Hepatocyte (in vitro differentiated cells): Measurements from ENCODE around the gene HM13. TPM values are rescaled to one million over a fixed set of nuclear protein-coding genes. Genes with fewer than 3 reads are reported as not detected.

Source experiments
- DNase-seq: peaks from one replicate; pipeline ENCODE4 v3.0.0-alpha.2; 2016; ENCODE audit warnings: low spot score
- H2AFZ ChIP-seq: fragments of 200-600 bp; sonication (generic); 2 replicates; pipeline ENCODE4 v1.6.0; 2016; ENCODE audit warnings: antibody characterized with exemption, mild to moderate bottlenecking
- H3K27ac ChIP-seq: fragments of 200-600 bp; sonication (generic); 2 replicates; pipeline ENCODE4 v1.5.1; 2016; ENCODE audit warnings: mild to moderate bottlenecking
- H3K27me3 ChIP-seq: fragments of 200-600 bp; sonication (generic); 2 replicates; pipeline ENCODE4 v1.6.1; 2016
- H3K36me3 ChIP-seq: fragments of 200-600 bp; sonication (generic); replicated peaks from 2 replicates; pipeline ENCODE4 v1.5.1; 2016; ENCODE audit warnings: low read depth; ENCODE audit not compliant: insufficient read depth
- H3K4me1 ChIP-seq: fragments of 200-600 bp; sonication (generic); 2 replicates; pipeline ENCODE4 v1.5.1; 2016; ENCODE audit warnings: mild to moderate bottlenecking, moderate library complexity; ENCODE audit not compliant: insufficient read depth
- H3K4me2 ChIP-seq: fragments of 200-600 bp; sonication (generic); 2 replicates; pipeline ENCODE4 v1.6.0; 2016
- H3K4me3 ChIP-seq: fragments of 200-600 bp; sonication (generic); 2 replicates; pipeline ENCODE4 v1.5.1; 2016; ENCODE audit warnings: mild to moderate bottlenecking
- H3K79me2 ChIP-seq: fragments of 200-600 bp; sonication (generic); 2 replicates; pipeline ENCODE4 v1.6.0; 2017; ENCODE audit warnings: mild to moderate bottlenecking
- H3K9me2 ChIP-seq: fragments of 200-600 bp; sonication (generic); replicated peaks from 2 replicates; pipeline ENCODE4 v1.6.0; 2017; ENCODE audit warnings: mild to moderate bottlenecking; ENCODE audit not compliant: insufficient read depth
- H3K9me3 ChIP-seq: fragments of 200-600 bp; sonication (generic); 2 replicates; pipeline ENCODE4 v1.5.1; 2016; ENCODE audit warnings: low read depth, mild to moderate bottlenecking
- H4K20me1 ChIP-seq: fragments of 200-600 bp; sonication (generic); 2 replicates; pipeline ENCODE4 v1.6.0; 2016; ENCODE audit warnings: mild to moderate bottlenecking; ENCODE audit not compliant: insufficient read depth, poor library complexity, severe bottlenecking
- CTCF ChIP-seq: fragments of 200-600 bp; sonication (generic); IDR thresholded peaks from 2 replicates; pipeline ENCODE4 v1.5.1; 2016; ENCODE audit warnings: antibody characterized with exemption, mild to moderate bottlenecking; ENCODE audit not compliant: poor library complexity
- EZH2 ChIP-seq: fragments of 200-600 bp; sonication (generic); IDR thresholded peaks from 2 replicates; pipeline ENCODE4 v1.6.1; 2016; ENCODE audit warnings: antibody characterized with exemption, mild to moderate bottlenecking, borderline replicate concordance
- EZH2phosphoT487 ChIP-seq: fragments of 200-600 bp; sonication (generic); IDR thresholded peaks from one replicate; pipeline ENCODE4 v1.6.1; 2018; ENCODE audit warnings: antibody characterized with exemption, mild to moderate bottlenecking, low read depth, moderate library complexity; ENCODE audit not compliant: unreplicated experiment, severe bottlenecking
- WGBS: methylation state at CpG from one replicate; pipeline ENCODE4 v1.1.6; 2016; ENCODE audit warnings: low lambda C conversion rate; ENCODE audit errors: missing lambda C conversion rate; 5-methylcytosine and 5-hydroxymethylcytosine counted together
- polyA plus RNA-seq: library from polyadenylated mRNA; unstranded; fragments of >200 nt; fragmentation: Nextera tagmentation; extraction: Ambion mirVana; gene quantifications from 2 replicates; pipeline ENCODE4 v1.2.1, GENCODE V29; 2016
- total RNA-seq: library from RNA; depleted of rRNA; stranded (reverse); fragments of >200 nt; gene quantifications from 2 replicates; pipeline ENCODE4 v1.2.3, GENCODE V29; 2014

The HM13 gene
- total and polyA plus RNA-seq, 2 experiments from 2014 or later, result 219 to 461 TPM

DNA sequence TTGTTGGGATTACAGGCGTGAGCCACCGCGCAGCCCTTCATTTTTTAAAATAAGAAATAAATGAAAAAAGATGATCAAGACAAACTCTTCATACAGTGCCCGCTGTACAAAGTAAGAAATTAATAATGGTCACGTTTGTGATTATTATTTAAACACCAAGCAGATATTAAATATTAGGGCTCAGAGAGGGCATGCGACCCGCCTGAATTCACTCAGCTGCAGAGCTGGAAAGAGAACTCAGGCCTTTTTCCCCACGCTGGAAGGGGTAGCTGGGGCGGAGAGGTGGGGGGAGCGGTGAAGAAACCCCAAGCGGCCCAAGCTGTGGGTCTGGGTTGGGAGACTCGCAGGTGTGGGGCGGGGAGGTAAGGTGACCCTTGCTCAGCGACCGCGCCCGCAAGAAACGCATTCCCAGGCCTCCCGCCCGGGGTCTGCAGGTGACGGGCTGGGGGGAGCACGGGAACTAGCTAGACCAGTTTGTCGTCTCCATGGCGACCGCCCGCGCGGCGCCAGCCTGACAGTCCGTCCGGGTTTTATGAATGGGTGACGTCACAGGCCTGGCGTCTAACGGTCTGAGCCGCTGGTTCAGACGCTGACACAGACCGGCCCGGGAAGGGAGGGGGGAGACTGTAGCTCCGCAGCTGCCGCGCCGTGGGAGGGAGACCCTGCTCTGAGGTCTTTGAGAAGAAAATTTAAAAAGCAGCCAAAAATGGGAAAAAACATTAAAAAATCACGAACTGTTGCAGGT is 89.8 kb downstream of the HM13 start:
- no peaks in the 10 kb centered on the region for H3K9me3 ChIP-seq
- TF ChIP-seq EZH2, result no peak
- TF ChIP-seq EZH2phosphoT487, result no peak
- no peak for TF ChIP-seq CTCF
- peaks cover 13% of the 10 kb centered on the region for H4K20me1 ChIP-seq
- H3K27ac ChIP-seq, result peak overlapping the region; percentile 97
- H2AFZ ChIP-seq, result no peak overlapping the region
- peak; percentile 100 for DNase-seq
- 11% methylated on average over 43 of the region's 43 CpGs for WGBS
- no peaks in the 10 kb centered on the region for H3K9me2 ChIP-seq
- peaks cover 26% of the 10 kb centered on the region for H3K4me1 ChIP-seq
- H3K4me3 ChIP-seq, result peak overlapping the region; percentile 34
- H3K36me3 ChIP-seq, result no peaks in the 10 kb centered on the region
- no peaks in the 10 kb centered on the region for H3K27me3 ChIP-seq
- peak overlapping the region; percentile 78 for H3K4me2 ChIP-seq
- peaks cover 22% of the 10 kb centered on the region for H3K79me2 ChIP-seq

DNA sequence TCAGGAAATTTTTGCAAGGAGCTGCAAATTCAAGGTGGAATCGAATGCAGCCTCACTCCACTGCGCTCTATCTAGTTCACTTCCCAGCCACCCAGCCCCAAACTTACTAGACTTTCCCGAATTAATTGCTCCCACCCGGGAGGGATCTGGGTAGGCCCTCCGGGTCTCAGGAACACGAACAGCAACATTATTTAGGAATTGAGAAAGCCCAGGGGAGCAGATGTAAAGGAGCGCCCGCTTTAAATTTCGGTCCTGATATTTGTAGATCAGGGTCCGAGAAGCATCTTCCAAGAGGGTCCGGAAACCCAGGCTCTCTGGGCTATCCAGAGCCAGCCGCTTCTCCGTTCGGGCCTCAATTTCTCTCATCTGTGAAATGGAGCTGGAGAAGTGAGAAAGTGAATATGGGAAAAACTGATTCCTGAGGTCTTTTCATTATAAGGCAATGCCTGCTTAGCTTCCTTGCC is 90.4 kb downstream of the HM13 start:
- Histone ChIP-seq H3K27ac (peak overlapping the region; percentile 97), H4K20me1 (peaks cover 13% of the 10 kb centered on the region), H3K9me2 (no peaks in the 10 kb centered on the region), H2AFZ (no peak overlapping the region), H3K9me3 (no peaks in the 10 kb centered on the region), H3K4me1 (peaks cover 32% of the 10 kb centered on the region), H3K27me3 (no peaks in the 10 kb centered on the region), H3K36me3 (no peaks in the 10 kb centered on the region), H3K4me2 (peak overlapping the region; percentile 78), H3K79me2 (peaks cover 22% of the 10 kb centered on the region), H3K4me3 (peak overlapping the region; percentile 34)
- no peak for TF ChIP-seq CTCF
- TF ChIP-seq EZH2, result no peak
- TF ChIP-seq EZH2phosphoT487, result no peak
- 2% methylated on average over 14 of the region's 14 CpGs for WGBS
- DNase-seq, result no peak

DNA sequence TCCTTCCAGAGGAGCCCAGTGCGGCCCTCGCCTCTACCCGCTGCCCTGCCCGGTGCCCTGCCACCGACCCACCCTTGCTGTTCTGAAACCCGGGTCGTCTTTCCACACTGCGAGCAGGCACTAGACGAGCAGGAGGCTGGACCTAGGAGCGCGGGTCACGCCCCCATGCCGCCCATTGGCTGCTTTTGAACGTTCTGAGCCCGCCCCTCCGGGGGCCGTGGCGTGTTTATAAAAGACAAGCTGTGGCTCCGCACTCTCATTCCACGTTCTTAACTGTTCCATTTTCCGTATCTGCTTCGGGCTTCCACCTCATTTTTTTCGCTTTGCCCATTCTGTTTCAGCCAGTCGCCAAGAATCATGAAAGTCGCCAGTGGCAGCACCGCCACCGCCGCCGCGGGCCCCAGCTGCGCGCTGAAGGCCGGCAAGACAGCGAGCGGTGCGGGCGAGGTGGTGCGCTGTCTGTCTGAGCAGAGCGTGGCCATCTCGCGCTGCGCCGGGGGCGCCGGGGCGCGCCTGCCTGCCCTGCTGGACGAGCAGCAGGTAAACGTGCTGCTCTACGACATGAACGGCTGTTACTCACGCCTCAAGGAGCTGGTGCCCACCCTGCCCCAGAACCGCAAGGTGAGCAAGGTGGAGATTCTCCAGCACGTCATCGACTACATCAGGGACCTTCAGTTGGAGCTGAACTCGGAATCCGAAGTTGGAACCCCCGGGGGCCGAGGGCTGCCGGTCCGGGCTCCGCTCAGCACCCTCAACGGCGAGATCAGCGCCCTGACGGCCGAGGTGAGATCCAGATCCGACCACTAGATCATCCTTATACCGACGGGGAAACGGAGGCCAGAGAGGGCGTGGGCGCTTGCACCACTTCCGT is 91.0 kb downstream of the HM13 start, which contains the start of gene ID1:
TSS of gene ID1 (plus strand) at position 259 of the 871 bp plus-strand sequence. CDS start at position 358, 99 bp downstream.
- peak; percentile 100 for DNase-seq
- peaks cover 22% of the 10 kb centered on the region for H3K79me2 ChIP-seq
- H2AFZ ChIP-seq, result no peak within 1 kb of the TSS
- H3K9me3 ChIP-seq, result no peaks in the 10 kb centered on the region
- H3K4me2 ChIP-seq, result peak within 1 kb of the TSS; percentile 78
- 2% methylated on average over 74 of the region's 74 CpGs for WGBS
- H3K27ac ChIP-seq, result peak within 1 kb of the TSS; percentile 97
- H4K20me1 ChIP-seq, result peaks cover 13% of the 10 kb centered on the region
- TF ChIP-seq CTCF (no peak), EZH2phosphoT487 (peak; percentile 25)
- peaks cover 39% of the 10 kb centered on the region for H3K4me1 ChIP-seq
- H3K9me2 ChIP-seq, result no peaks in the 10 kb centered on the region
- no peaks in the 10 kb centered on the region for H3K27me3 ChIP-seq
- H3K36me3 ChIP-seq, result no peaks in the 10 kb centered on the region
- H3K4me3 ChIP-seq, result peak within 1 kb of the TSS; percentile 42
